ENCODE results near the gene ZNF311. TPM values are rescaled to one million over a fixed set of nuclear protein-coding genes. Genes with fewer than 3 reads are reported as not detected.

Gene ZNF311
- total and polyA plus RNA-seq, 2 experiments from 2014 or later = 0.57 to 1.3 TPM

GRCh38 chr6:28983838-28984237 lies 21.3 kb downstream of the ZNF311 start:
- Histone ChIP-seq H3K36me3 (replicated peaks; ENCODE audit: insufficient read depth, low read depth) (no peaks in the 10 kb centered on the region), H3K27ac (peak overlapping the region; percentile 83), H4K20me1 (ENCODE audit: insufficient read depth, poor library complexity, severe bottlenecking) (no peaks in the 10 kb centered on the region), H3K4me2 (no peak overlapping the region), H3K4me3 (no peak overlapping the region), H3K9me2 (replicated peaks; ENCODE audit: insufficient read depth) (no peaks in the 10 kb centered on the region), H3K27me3 (no peaks in the 10 kb centered on the region), H2AFZ (no peak overlapping the region), H3K79me2 (no peaks in the 10 kb centered on the region), H3K9me3 (ENCODE audit: low read depth) (no peaks in the 10 kb centered on the region), H3K4me1 (ENCODE audit: insufficient read depth) (peaks cover 3% of the 10 kb centered on the region)
- no peak for DNase-seq (ENCODE audit: low spot score)
- WGBS (ENCODE audit: low lambda C conversion rate, missing lambda C conversion rate) = 88% methylated on average over 5 of the region's 5 CpGs
- TF ChIP-seq EZH2 (IDR thresholded peaks at IDR 0.05; ENCODE audit: borderline replicate concordance) (no peak), EZH2phosphoT487 (IDR thresholded peaks at IDR 0.05; ENCODE audit: low read depth, severe bottlenecking, unreplicated experiment) (no peak), CTCF (IDR thresholded peaks at IDR 0.05; ENCODE audit: poor library complexity) (no peak)

- peak; percentile 69 for DNase-seq (ENCODE audit: low spot score)
- Histone ChIP-seq H3K9me2 (replicated peaks; ENCODE audit: insufficient read depth) (no peaks in the 10 kb centered on the region), H4K20me1 (ENCODE audit: insufficient read depth, poor library complexity, severe bottlenecking) (no peaks in the 10 kb centered on the region), H3K4me1 (ENCODE audit: insufficient read depth) (peaks cover 3% of the 10 kb centered on the region), H3K36me3 (replicated peaks; ENCODE audit: insufficient read depth, low read depth) (no peaks in the 10 kb centered on the region), H2AFZ (peak overlapping the region; percentile 38), H3K79me2 (no peaks in the 10 kb centered on the region), H3K9me3 (ENCODE audit: low read depth) (no peaks in the 10 kb centered on the region), H3K27me3 (no peaks in the 10 kb centered on the region), H3K4me3 (peak overlapping the region; percentile 65), H3K27ac (peak overlapping the region; percentile 83), H3K4me2 (peak overlapping the region; percentile 71)
- WGBS (ENCODE audit: low lambda C conversion rate, missing lambda C conversion rate) = 19% methylated on average over 17 of the region's 17 CpGs
- TF ChIP-seq CTCF (IDR thresholded peaks at IDR 0.05; ENCODE audit: poor library complexity) (peak; percentile 8), EZH2phosphoT487 (IDR thresholded peaks at IDR 0.05; ENCODE audit: low read depth, severe bottlenecking, unreplicated experiment) (no peak)
Measured at GRCh38 chr6:28982476-28983266, 22.4 kb downstream of the ZNF311 start.

GRCh38 chr6:28981833-28982475 lies 23.2 kb downstream of the ZNF311 start:
- Histone ChIP-seq H3K4me2 (peak overlapping the region; percentile 71), H3K9me3 (ENCODE audit: low read depth) (no peaks in the 10 kb centered on the region), H3K79me2 (no peaks in the 10 kb centered on the region), H3K9me2 (replicated peaks; ENCODE audit: insufficient read depth) (no peaks in the 10 kb centered on the region), H3K27me3 (no peaks in the 10 kb centered on the region), H2AFZ (peak overlapping the region; percentile 38), H3K27ac (peak overlapping the region; percentile 83), H3K4me3 (peak overlapping the region; percentile 65), H3K4me1 (ENCODE audit: insufficient read depth) (peaks cover 3% of the 10 kb centered on the region), H4K20me1 (ENCODE audit: insufficient read depth, poor library complexity, severe bottlenecking) (no peaks in the 10 kb centered on the region), H3K36me3 (replicated peaks; ENCODE audit: insufficient read depth, low read depth) (no peaks in the 10 kb centered on the region)
- WGBS (ENCODE audit: low lambda C conversion rate, missing lambda C conversion rate) = under 1% methylated on average over 23 of the region's 23 CpGs
- TF ChIP-seq CTCF (IDR thresholded peaks at IDR 0.05; ENCODE audit: poor library complexity) = no peak
- TF ChIP-seq EZH2 (IDR thresholded peaks at IDR 0.05; ENCODE audit: borderline replicate concordance) = no peak
- DNase-seq (ENCODE audit: low spot score) = peak; percentile 88

All from hepatocyte (in vitro differentiated cells).